ENCODE data around the gene AOAH.

The AOAH gene

DNA sequence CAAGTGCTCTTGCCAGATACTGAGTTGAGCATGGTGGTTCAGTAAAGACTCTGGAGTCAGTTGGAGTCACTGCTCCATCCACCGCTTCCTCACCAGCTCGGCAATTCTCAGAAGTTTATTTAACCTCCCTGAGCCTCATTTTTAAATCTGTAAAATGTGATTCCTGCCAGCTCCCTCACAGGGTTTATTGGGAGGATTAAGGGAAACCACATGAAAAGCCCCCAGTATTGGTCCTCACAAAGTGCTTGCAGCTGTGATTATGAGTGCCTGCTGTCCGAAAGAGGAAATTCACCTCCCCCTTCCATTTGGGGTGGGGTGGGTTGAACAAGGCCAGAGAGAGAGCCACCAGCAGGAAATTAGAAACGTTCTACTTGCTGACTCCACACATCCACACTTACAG, 99.0 kb downstream of the AOAH start:
- no peak for DNase-seq

DNA sequence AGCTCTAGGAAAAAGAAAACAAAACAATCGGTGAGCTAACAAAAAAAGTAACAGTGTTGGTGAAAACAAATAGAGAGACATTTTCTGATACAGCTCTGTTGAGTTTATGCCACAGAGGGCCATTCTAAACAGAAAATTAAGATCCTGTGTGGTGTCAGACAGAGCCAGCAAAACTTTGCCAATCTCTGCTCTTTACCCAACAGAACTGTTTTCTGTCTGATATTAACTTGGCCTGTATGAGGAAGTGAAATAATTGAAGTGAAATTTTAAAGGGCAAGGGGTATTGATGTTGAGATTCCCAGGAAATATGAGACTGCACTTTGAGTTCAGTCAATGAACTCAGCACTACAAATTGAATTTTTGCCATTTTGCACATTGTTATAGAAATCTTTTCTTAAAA, 101.0 kb downstream of the AOAH start:
- no peak for DNase-seq

DNA sequence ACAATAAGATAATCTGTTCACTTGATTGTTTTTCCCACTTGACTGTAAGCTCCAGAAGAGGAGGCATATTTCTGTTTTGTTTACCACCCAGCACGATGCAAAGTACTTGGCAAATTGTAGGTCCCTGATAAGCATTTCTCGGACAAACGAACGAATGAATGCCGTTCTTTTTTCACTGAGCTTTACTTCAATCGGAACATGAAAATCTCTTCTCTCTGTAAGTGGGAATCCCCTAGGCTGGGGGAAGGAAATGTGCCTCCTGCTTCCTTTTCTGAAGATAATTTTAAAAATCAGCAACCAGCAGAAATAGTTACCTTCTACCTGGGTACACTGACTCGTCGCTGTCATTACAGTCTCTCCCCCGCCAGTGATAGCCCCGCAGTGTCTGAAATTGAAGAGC, 102.9 kb downstream of the AOAH start:
- no peak for DNase-seq

DNA sequence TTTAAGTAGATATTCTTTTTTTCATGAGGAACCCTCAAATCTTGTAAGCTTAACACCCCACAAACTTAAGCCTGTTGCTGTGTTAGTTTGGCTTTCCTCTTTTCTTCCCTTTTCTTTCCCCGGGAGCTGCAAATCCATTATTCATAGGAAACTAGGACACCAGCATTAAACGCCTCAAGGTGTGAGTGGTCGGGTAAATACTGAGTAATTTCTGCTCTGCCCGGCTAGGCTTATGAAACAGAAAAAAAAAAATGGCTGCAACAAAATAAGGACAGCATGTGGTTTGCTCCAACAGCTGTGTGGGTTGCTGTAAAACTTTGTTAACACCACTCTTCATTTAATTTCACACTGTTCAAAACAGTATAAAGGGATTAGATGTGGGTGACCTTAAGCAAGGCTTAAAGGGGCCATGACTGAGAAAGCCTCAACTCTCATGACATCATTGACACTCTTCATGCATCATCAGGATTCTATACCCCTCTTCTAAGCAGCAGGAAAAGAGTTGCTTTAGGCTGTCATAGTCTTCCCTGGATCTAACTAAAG, 104.1 kb downstream of the AOAH start:
- no peak for DNase-seq

DNA sequence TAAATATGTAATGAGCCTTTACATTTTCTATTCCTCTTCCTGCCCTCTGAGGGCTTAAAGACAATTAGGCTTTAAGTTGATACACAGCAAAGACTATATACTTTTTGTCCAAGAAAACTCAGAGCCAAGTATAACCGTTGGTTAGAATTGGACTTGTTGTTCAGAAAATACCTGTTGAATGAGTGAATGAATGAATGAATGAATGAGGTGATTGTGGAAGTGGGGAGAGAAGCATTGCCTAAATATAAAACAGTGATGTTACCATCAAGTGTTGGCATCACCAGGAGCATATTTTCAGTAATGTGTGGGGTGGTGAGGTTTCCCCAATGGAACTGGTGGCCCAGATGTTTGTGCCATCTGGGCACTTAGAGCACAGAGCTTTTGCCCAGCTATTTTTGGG, 106.9 kb downstream of the AOAH start:
- DNase-seq = no peak

DNA sequence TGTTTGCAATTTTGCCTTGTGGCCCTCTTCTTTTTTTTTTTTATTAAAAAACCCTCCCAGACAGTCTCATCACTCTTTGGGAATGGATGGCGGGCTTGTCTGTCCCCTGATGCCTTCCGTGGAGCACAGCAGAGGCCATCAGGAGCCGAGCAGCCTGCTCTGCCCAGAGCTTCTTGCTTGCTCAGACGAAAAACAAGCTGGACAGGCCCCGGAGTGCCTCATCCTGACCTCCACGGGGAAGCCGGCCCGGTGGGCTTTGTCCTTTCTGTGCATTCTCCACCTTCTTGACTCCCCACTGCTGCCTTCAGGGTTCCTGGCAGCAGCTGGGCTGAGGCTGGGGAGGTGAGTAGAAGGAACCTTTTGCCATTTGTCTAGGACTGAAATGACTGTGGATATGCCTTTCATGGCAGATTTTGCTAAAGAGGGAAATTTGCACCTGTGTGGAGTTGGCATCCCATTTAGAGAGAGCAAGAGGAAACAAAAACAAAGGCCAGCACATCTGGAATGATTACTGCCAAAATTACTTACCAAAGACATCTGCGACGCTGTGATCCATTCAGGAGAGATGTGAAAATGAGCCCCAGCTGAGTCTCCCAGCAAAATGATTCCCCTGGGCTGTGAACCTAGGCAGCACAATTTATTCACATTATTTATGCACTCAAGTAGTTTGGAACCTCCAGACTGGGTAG, 108.3 kb downstream of the AOAH start:
- DNase-seq = no peak

DNA sequence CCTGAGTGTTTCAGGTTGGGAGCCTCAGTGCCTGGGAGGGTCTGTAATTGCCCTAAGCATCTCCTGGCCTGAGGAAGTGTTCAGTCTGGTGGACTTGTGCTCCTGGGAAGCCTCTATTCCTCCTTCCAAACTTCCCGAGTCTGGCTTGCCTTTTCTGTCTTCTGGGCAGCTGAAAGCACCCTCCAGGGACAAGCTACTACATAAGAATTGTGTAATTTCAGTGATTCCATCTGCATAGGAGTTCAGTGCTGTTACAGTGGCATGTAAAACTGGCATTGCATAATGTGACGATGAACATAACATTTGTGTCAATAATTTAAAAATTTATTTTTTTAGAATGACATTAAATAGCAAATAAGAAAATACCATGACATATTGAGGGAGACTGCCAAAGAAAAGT, 109.3 kb downstream of the AOAH start:
- no peak for DNase-seq

DNA sequence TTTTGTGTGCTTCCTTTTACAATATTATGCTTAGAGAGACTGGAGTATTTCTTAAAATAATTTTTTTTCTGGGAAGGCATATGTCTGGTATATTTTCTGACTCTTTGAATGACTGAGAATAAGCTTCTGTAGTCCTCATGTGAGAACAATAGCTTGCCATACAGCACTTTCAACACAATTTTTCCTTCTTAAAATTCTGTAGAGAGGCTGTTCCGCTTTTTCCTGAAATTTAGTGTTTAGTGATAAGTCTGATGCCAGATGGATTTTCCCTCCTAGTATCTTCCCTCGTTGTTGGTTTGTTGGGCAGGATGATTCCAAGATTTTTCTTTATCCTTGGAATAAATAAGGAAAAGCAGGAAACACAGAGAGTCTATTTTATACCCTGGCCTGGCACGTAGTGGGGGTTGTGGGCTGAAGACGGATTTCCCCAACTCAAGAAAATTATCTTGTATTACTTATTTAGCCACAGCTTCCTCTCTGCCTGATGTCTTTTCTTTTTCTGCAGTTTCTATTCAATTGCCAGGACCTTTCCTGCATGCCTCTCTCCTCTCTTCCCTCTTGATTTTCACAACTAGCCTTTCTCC, 111.2 kb downstream of the AOAH start:
- DNase-seq = no peak

DNA sequence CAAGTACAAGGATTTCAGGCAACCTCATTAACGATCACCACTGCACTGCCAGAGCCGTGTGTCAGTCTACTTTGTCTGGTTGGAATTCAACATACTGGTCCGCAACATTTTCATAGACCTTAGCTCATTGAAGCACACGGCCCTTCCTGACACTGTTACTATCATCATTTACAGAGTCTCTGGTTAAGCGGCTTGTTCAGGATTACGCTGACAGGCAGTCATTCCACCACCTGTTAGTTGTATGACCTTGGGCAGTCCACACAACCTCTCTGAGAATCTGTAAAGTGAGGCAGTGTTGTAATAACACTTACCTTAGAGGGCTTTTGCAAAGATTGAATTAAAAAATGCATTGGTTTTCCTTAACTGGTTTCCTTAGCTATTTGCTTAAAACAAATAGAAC, 112.6 kb downstream of the AOAH start:
- DNase-seq = no peak

DNA sequence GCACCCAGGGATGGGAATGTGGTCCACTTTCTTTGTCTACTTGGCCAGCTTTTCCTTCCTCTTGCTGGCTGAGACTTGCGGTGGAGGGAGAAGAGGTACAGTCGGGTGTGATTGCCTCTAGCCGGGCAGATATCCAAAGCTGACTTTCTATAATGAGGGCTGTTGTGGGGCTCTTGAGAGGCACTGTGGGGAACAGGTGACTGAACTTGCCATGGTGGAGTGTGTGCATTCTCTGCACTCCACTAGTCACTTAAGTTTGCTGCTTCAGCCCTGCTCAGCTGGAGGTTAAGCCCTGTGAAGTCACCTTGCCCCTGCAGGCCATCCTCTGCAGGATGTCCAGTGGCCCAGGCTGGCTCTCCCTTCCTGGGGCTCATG, 116.6 kb downstream of the AOAH start:
- no peak for DNase-seq

DNA sequence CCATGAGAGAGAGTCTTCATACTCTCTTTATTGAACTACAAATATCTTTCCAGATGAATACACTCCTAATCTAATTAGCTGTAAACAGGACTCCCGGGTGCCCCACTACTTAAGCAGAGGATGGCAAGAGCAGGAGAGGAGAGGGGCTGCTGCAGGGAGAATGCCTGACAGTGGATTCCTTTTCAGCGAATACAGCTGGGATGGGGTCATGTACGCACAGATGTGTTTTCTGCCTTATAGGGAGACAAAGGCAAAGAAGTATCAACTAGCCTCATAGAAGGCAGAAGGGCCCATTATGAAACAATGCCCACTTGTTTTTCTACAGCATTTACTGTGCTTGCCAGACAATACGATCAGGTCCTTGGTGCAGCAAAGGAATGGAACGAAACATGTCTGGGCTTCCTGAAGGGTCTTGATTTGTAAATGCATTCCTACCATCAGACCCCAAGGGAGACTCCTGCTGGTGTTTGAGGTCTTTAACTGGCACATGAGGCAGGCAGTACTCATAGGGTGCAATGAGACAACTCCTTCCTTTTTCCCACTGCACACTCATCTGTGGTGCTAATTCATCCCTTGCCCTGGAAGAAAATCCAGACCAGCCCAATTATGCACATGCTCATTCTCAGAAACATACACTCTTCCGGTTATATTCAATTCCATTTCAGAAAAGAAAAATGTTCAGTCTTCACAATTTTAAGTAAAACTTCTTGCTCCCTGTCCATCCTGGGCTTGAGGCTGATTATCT, 117.1 kb downstream of the AOAH start:
- DNase-seq = no peak

DNA sequence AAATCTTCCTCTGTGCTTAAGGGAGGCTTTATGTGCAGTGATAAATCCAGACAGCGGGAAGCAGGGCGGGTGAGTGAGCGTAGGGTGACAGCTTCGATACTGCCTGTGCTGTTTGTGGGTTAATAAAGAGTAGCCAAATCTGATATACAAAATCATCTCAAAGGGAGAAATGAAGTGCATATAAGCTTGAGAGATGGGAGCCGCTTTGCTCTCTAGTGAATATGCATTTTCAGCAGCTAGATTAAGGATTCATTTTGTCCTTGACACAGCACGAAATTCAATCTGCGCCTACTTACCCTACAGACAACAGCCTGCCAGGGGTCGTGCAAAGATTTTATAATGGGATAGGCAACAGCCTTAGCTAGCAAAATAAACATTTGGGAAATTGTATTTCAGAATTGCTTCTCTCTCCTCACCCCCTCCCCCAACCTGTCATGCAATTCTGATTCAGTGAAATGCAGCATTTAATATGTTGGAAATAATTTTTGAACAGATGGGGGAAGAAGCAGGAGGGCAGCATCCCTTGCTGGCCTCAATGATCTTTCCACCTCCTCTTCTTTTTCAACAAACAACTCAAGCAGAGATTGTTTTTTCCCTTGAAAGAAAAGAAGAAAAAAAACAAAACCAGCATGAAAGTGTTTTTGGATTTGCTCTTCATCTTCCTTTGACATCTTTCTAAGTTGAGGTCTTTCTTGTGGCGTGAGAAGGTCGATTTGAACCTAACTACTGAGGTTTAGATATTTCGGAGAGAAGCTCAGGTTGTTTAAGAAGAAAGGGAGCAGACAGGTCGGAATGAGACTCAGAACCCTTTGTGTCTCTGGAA, 117.9 kb downstream of the AOAH start:
- DNase-seq = no peak

DNA sequence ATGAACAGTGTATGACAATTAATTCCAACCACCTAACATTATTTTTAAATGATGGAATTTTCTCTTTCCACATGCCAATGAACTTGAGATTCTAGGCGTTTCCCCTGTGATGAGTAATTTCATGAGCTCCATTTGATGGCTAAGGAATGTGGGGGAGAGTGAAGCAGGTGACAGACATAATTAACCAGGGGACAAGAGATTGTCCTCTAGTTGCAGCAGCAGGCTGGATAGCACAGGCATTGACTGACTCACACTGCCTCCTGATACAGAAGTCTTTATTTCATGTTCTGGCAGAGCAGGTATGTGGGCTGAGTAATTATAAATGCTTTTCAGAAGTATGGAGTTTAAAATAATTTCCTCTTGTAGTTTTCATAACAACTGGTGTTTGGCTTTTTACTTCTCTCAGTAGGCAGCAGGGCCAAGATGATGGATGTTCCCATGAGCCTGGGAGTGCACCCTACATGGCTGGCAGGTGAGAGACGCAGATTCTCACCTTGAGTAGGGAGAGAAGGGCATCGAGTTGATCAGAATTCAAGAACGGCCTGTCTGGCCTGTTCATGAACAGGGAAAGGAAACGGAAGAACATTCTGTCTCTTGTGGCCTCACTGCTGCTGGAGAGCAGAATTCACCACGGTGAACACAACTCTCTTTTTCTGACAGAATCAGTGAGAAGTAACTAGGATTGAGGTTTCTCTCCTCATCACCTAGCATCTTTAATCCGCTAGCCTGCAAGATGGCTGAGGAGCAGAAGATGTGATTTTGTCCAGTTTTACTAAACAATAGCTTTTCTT, 118.8 kb downstream of the AOAH start:
- no peak for DNase-seq

DNA sequence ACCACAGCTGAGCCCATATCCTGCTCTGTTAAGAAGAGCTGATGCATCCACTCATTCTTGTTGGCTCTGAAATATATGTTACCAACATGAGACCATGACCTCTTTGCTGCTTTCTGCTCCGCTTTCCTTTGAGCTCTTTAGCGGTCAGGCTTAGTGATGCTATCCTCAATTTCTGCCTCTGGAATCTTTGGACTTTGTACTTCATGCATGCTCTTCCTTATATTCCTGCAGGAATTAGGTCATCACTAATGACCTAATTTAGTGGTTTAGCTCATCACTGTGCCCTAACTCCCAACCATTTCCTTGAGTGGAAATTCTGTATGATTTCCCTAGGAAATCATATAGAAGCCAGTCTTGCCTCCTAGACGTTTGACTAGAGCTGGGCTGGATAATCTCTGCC, 119.5 kb downstream of the AOAH start:
- no peak for DNase-seq

DNA sequence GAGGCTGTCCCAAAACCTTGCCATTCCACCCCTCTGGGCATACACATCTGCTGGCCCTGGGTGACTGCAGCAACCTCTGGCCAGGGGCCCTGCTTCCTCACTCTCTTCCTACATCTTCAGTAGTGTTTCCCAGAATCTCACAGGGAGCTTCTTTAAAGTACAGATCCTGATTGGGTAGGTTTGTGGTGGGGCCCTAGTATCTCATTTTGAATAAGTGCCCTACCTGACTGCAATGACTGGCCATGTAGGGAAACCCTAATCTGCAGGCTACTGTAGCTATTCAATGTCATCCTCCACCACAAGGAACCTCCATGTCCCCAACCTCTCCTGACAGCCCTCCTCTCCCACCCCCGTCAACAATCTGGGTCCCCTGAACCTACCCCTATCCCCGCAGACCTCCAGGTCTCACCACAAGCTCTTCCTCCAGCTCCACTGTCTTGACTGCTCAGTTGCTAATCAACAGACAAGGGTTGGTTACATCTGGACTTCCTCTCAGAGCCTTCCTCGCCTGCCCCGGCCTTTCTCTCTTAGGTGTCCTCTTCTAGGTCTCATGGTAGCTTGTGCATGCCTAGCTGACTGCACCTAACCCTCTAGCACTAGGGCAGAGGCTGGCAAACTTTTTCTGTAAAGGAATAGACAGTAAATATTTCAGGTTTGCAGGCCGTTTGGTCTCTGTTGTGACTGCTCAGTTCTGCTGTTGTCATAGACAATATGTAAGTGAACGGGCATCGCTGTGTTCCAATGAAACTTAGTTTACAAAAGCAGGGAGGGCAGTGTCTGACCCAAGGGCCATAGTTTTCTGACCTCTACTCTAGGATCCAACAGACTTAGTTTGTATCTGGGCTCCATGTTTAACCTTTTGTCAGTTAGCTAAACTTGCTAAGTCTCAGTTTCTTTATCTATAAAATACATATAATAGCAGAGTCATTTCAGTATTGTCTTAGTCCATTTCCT, 121.1 kb downstream of the AOAH start:
- DNase-seq = no peak

DNA sequence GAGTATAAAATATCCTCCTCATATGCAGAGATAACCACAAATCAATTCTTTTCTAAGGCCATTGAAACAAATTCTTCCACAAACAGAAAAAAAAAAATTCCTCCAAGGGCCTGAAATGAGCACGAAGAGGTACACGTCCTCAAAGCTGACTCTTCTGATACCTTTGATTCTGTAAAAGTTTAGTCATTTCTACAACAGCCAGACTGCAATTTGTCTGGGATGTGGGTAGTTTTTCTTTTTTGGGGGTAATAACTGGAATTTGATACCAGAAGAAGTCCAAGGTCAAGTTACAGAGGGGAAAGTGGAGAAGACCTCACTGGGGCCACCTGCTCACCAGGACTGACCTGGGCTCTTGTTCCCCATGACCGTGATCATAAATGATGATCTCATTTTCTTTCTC, 121.8 kb downstream of the AOAH start:
- no peak for DNase-seq

DNA sequence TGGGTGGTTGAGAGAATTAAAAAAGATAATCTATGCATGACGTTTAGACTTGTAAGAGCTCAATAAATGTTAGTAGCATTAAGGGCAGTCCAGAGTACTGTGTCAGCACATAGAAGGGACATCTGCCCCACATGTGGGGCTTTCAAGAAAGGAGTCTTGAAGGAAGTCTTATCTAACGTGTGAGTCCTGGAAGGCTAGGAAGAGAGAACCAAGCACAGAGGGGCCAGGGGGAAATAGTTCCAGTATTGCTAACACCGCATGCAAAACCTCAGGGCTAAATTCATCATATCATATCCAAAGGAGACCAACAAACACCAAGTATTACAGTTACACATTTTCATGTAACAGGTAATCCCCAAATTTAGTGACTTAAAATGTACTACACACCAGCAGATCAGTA, 122.7 kb downstream of the AOAH start:
- no peak for DNase-seq

DNA sequence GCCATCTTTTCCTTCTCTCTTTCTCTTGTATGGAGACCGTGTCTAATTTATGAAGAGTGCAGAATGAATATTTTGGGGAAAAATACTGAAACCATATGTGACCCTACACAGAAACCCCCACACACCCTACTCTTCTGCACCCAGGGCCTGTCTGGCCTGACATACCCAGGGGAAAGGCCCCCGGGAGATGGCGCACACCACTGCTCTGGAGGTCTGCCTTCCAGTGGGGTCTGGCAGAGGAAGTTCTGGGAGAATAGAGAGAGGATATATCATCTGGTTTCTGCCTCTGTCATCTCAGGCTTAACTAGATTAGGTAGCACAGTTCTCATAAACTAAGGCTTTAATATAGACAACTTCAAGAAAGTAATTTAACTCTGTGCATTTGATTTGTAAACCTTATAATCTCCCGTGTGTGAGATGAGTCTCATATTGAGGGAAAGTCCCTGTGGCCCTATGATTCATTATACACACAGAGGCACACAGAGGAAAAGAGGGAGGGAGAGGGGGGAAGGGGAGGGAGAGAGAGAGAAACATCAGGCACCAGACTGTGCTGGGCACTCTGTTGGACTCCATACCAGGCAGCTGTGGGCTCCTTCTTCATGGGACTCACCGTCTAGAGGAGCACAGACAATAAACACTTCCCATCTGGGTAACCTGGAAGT, 123.3 kb downstream of the AOAH start:
- peak in 1 of 2 donors; percentile 12 for DNase-seq

DNA sequence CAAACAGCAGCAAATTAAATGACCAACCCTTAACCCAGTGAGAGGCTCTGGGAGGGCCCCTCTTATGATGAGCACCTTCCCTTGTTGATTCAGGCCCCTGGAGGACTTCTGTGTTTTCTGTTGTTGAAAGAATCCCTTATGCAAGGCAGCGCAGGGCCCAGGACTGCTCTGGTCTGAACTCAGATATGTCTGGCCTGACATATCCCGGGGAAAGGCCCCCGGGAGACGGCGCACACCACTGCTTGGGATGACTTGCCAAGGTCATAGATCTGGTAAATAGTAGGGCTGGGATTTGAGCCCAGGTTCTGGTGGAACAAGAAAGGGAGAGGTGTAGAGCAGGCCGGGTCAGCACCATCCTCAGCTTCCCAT, 124.0 kb downstream of the AOAH start:
- DNase-seq = no peak

DNA sequence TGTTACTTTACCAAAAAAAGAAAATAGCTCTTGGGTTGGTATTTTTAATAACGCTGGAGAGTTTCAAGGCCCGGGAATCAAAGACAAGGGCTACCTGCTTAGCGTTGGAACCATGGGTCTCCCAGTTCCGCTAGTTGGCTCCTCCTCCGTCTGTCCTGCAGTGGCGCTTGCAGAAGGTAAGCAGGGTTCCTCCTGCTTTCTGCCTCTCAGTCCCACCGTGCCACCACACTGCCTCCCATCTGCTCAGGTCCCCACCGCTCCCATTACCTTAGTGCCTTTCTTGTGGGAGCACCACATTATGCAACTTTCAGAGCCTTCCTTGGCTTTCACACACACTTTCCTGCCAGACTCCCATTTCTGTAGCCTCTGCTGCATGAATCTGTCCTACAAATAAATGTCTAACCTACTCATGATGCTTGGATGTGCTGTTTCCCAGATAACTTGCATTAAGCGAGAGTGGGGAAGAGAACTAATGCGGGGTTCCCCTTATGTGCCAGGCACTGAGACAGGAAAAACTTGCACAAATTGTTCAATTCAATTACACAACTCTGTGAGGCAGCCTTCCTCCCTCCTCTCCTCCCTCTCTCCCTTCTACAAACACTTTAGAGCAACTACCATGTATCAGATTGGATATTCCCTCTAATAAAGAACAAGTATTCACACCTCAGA, 124.5 kb downstream of the AOAH start:
- DNase-seq = no peak

Data from activated CD4-positive, alpha-beta T cell treated with anti-CD3 and anti-CD28 coated beads for 4 hours (primary cell).